ENCODE data around the gene LRFN3.
"Not testable (repeated sequence)": the region's sequence is repeated elsewhere in the genome, so short reads cannot be mapped to it uniquely, and the experiment has no call there.

The LRFN3 gene

GRCh38 chr19:35935911-35936737 is at the start of gene LRFN3:
Gene LRFN3, plus strand, starts transcription at chr19:35936374. Its CDS starts 3,052 bp downstream, at chr19:35939426.
- peaks cover 39% of the 10 kb centered on the region for H3K4me1 Mint-ChIP-seq
- peak; percentile 17 for ATAC-seq
- no peaks in the 10 kb centered on the region for H3K9me3 Mint-ChIP-seq

GRCh38 chr19:35887197-35887596 is 49.0 kb upstream of the LRFN3 start:
- no peak overlapping the region for H3K4me3 Mint-ChIP-seq
- H3K27me3 Mint-ChIP-seq = no peaks in the 10 kb centered on the region
- ATAC-seq = no peak
- H3K36me3 Mint-ChIP-seq (ENCODE audit: low read depth) = peaks cover 44% of the 10 kb centered on the region
- no peak for DNase-seq
- H3K9me3 Mint-ChIP-seq = no peaks in the 10 kb centered on the region
- H3K27ac Mint-ChIP-seq = no peak overlapping the region
- peaks cover 4% of the 10 kb centered on the region for H3K4me1 Mint-ChIP-seq

More at GRCh38 chr19:35935911-35936737, at the start of gene LRFN3:
- no peaks in the 10 kb centered on the region for H3K36me3 Mint-ChIP-seq (ENCODE audit: low read depth)
- H3K4me3 Mint-ChIP-seq = peak within 1 kb of the TSS; percentile 84
- H3K27me3 Mint-ChIP-seq = peaks cover 3% of the 10 kb centered on the region
- H3K27ac Mint-ChIP-seq = peak within 1 kb of the TSS; percentile 17
- peak; percentile 64 for DNase-seq

DNA sequence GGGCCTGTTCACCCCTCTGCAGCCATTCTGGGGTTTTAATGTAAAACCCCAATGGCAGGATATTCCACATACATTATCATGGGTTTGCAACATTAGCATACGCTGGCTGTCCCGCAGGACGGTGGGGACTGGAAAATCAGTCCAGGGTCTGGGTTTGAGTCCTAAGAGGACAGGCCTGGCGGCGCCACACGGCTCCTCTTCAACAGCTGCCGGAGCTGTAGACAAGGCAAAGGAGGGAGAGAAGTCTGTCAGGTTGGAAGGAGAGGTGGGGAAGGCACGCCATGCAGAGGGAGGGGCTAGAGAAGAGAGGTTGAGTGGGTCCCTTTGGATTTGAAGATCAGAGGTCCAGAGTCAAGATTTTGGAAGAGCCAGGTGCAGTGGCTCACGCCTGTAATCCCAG is 47.8 kb upstream of the LRFN3 start:
- DNase-seq (no peak), ATAC-seq (no peak)
- Mint-ChIP-seq H3K27ac (peak overlapping the region; percentile 18), H3K36me3 (ENCODE audit: low read depth) (peaks cover 54% of the 10 kb centered on the region), H3K4me1 (peaks cover 11% of the 10 kb centered on the region), H3K27me3 (no peaks in the 10 kb centered on the region), H3K9me3 (no peaks in the 10 kb centered on the region), H3K4me3 (no peak overlapping the region)

- peaks cover 65% of the 10 kb centered on the region for H3K36me3 Mint-ChIP-seq (ENCODE audit: low read depth)
- H3K9me3 Mint-ChIP-seq = no peaks in the 10 kb centered on the region
- ATAC-seq (no peak), DNase-seq (no peak)
- peaks cover 16% of the 10 kb centered on the region for H3K4me1 Mint-ChIP-seq
- H3K4me3 Mint-ChIP-seq = no peak overlapping the region
- no peaks in the 10 kb centered on the region for H3K27me3 Mint-ChIP-seq
- H3K27ac Mint-ChIP-seq = peak overlapping the region; percentile 27
Measured at GRCh38 chr19:35889370-35890112, 46.6 kb upstream of the LRFN3 start.

GRCh38 chr19:35890113-35890650 is 46.0 kb upstream of the LRFN3 start:
- Mint-ChIP-seq H3K4me1 (peaks cover 19% of the 10 kb centered on the region), H3K27ac (no peak overlapping the region), H3K4me3 (no peak overlapping the region), H3K9me3 (no peaks in the 10 kb centered on the region), H3K36me3 (ENCODE audit: low read depth) (peaks cover 68% of the 10 kb centered on the region), H3K27me3 (no peaks in the 10 kb centered on the region)
- ATAC-seq = no peak
- DNase-seq = no peak

DNA sequence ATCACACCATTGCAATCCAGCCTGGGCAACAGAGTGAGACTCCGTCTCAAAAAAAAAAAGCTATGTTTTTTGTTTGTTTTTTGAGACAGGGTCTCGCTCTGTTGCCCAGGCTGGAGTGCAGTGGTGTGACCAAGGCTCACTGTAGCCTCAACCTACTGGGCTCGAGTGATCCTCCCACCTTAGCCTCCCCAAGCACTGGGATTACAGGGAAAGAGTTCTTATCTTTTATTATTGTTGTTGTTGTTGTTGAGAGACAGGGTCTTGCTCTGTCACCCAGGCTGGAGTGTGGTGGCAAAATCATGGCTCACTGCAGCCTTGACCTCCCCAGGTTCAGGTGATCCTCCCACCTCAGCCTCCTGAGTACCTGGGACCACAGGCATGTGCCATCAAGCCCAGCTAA is 44.4 kb upstream of the LRFN3 start:
- H3K9me3 Mint-ChIP-seq, H3K27ac Mint-ChIP-seq, H3K4me3 Mint-ChIP-seq, ATAC-seq, H3K27me3 Mint-ChIP-seq, DNase-seq: not testable (repeated sequence)
- Mint-ChIP-seq H3K36me3 (ENCODE audit: low read depth) (peaks cover 79% of the 10 kb centered on the region), H3K4me1 (peaks cover 27% of the 10 kb centered on the region)

- Mint-ChIP-seq H3K36me3 (ENCODE audit: low read depth) (peaks cover 77% of the 10 kb centered on the region), H3K9me3 (no peaks in the 10 kb centered on the region), H3K27me3 (no peaks in the 10 kb centered on the region), H3K4me3 (no peak overlapping the region), H3K27ac (peak overlapping the region; percentile 35), H3K4me1 (peaks cover 42% of the 10 kb centered on the region)
- ATAC-seq (no peak), DNase-seq (no peak)
Measured at GRCh38 chr19:35894342-35894741, 41.8 kb upstream of the LRFN3 start.

GRCh38 chr19:35895911-35896642 is 40.1 kb upstream of the LRFN3 start:
- no peaks in the 10 kb centered on the region for H3K9me3 Mint-ChIP-seq
- H3K4me1 Mint-ChIP-seq = peaks cover 45% of the 10 kb centered on the region
- ATAC-seq (no peak), DNase-seq (no peak)
- H3K4me3 Mint-ChIP-seq = peak overlapping the region; percentile 81
- H3K27ac Mint-ChIP-seq = peak overlapping the region; percentile 96
- H3K36me3 Mint-ChIP-seq (ENCODE audit: low read depth) = peaks cover 66% of the 10 kb centered on the region
- no peaks in the 10 kb centered on the region for H3K27me3 Mint-ChIP-seq

DNA sequence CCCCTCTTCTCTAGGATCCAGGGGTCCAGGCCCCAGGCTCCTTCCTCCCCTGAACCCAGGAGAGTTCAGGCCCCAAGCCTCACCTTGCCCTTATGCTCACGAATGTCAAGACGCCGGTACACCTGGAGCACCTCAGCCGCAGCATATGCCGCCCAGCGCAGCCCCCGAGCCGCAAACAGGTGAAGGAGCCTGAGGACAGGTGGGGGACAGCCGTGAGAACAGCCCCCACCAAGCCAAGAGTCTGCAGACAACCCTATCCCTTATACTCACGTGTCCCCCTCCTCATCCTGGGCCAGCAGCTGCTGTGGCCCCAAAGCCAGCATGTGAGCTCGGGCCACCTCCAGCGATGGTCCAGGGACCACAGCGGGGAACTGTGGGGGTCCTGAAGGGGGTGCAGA is 39.5 kb upstream of the LRFN3 start:
- Mint-ChIP-seq H3K4me3 (peak overlapping the region; percentile 81), H3K36me3 (ENCODE audit: low read depth) (peaks cover 61% of the 10 kb centered on the region), H3K9me3 (no peaks in the 10 kb centered on the region), H3K27me3 (no peaks in the 10 kb centered on the region), H3K27ac (peak overlapping the region; percentile 96), H3K4me1 (peaks cover 48% of the 10 kb centered on the region)
- no peak for DNase-seq
- no peak for ATAC-seq

DNA sequence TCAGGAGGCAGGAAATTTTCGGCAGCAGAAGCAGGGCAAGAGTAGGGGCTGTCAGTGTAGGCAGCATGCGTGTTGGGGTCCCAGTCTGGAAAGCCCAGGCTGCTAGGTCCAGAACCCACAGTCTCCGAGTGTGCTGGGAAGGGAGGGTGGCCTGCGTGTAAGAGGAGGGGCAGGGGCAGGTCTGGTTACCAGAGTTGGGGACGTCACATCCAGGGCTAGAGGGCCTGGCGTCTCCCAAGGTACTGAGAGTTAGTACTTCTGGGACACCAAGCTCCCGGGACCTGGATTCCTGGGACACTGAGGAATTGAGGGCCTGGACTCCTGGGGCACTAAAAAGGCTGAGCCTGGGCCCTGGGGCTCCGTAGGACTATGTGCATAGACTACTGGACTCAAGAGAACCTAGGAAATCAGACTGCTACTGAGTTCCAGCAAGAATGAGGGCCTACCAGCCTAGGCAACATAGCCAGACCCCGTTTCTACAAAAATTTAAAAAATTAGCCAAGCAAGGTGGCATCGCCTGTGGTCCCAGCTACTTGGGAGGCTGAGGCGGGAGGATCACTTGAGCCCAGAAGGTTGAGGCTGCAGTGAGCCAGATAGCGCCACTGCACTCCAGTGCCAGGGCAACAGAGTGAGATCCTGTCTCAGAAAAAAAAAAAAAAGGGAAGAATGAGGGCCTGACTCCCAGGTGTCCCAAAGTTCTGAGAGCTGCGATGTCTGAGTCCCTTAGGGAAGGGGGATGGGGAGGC is 38.3 kb upstream of the LRFN3 start:
- Mint-ChIP-seq H3K4me3 (peak overlapping the region; percentile 81), H3K9me3 (no peaks in the 10 kb centered on the region), H3K27me3 (no peaks in the 10 kb centered on the region), H3K4me1 (peaks cover 57% of the 10 kb centered on the region), H3K36me3 (ENCODE audit: low read depth) (peaks cover 54% of the 10 kb centered on the region), H3K27ac (peak overlapping the region; percentile 96)
- DNase-seq = no peak
- ATAC-seq = no peak

- ATAC-seq (no peak), DNase-seq (no peak)
- H3K27me3 Mint-ChIP-seq = no peaks in the 10 kb centered on the region
- H3K4me1 Mint-ChIP-seq = peaks cover 60% of the 10 kb centered on the region
- peak overlapping the region; percentile 81 for H3K4me3 Mint-ChIP-seq
- peaks cover 50% of the 10 kb centered on the region for H3K36me3 Mint-ChIP-seq (ENCODE audit: low read depth)
- peak overlapping the region; percentile 96 for H3K27ac Mint-ChIP-seq
- no peaks in the 10 kb centered on the region for H3K9me3 Mint-ChIP-seq
Measured at GRCh38 chr19:35898499-35898809, 37.7 kb upstream of the LRFN3 start.

DNA sequence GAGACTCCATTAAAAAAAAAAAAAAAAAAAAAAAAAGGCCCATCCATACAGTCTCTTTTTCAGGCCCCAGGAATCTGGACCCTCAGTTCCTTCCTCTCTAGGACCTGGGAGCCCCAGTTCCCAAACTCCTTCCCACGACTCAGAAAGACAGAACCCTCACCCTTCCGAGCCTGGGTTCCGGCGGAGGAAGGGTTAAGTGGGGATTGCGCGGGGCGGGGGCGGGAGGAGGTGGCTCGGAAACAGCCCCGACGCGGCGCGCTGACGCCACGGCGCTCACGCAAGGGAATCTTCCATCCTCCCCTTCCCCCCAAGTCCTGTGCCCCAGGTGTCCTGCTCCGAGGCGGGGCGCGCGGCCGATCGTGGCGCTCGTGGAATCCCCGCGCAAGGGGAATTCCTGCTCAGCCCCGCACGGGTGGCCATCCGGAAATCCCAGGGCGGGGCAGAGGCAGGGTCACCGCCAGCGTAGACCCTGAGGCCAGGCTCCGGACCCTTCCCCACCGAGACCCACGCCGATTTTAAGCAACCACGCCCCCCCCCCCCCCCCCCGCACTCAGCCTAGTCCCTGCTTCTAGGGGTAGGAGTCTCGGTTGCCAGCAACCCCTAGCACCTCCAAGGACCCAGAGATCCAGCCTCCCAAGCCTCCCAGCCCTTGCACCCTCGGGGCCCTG is 36.5 kb upstream of the LRFN3 start:
- Mint-ChIP-seq H3K9me3 (no peaks in the 10 kb centered on the region), H3K27ac (peak overlapping the region; percentile 96), H3K4me3 (peak overlapping the region; percentile 81), H3K36me3 (ENCODE audit: low read depth) (peaks cover 42% of the 10 kb centered on the region), H3K4me1 (peaks cover 65% of the 10 kb centered on the region), H3K27me3 (no peaks in the 10 kb centered on the region)
- peak; percentile 91 for DNase-seq
- peak; percentile 52 for ATAC-seq

GRCh38 chr19:35901055-35901644 is 35.0 kb upstream of the LRFN3 start:
- H3K4me1 Mint-ChIP-seq = peaks cover 64% of the 10 kb centered on the region
- no peaks in the 10 kb centered on the region for H3K27me3 Mint-ChIP-seq
- peak overlapping the region; percentile 81 for H3K4me3 Mint-ChIP-seq
- no peaks in the 10 kb centered on the region for H3K9me3 Mint-ChIP-seq
- ATAC-seq (no peak), DNase-seq (no peak)
- H3K36me3 Mint-ChIP-seq (ENCODE audit: low read depth) = peaks cover 31% of the 10 kb centered on the region
- peak overlapping the region; percentile 96 for H3K27ac Mint-ChIP-seq

Data from activated naive CD8-positive, alpha-beta T cell treated with anti-CD3 and anti-CD28 coated beads, Interleukin-2, amount 50 U/mL, for 24 hours (primary cell).